GM23338 (cell line): ENCODE data around the gene SIMC1. TPM values are rescaled to one million over a fixed set of nuclear protein-coding genes. Genes with fewer than 3 reads are reported as not detected.
A peak's percentile ranks its signal among the peaks of the same experiment; 100 is the strongest.

Experiments used
- ATAC-seq: fragments of 200-7000 bp; cut with Tn5 transposase; 3 replicates; pipeline ENCODE4 v1.9.1; 2020
- DNase-seq: peaks from one replicate; pipeline ENCODE4 v3.0.0-alpha.2; 2015; ENCODE audit warnings: low spot score
- H2AFZ ChIP-seq: fragments of 200-600 bp; sonication (generic); 2 replicates; pipeline ENCODE4 v1.8.0; 2016; ENCODE audit warnings: antibody characterized with exemption, mild to moderate bottlenecking, moderate library complexity
- H3F3A ChIP-seq: fragments of 200-600 bp; sonication (generic); replicated peaks from 2 replicates; pipeline ENCODE4 v1.8.0; 2017; ENCODE audit warnings: antibody characterized with exemption, mixed run types, low read depth
- H3K27ac ChIP-seq: fragments of 200-600 bp; sonication (generic); 2 replicates; pipeline ENCODE4 v1.6.1; 2016; ENCODE audit warnings: low read depth
- H3K27me3 ChIP-seq: fragments of 200-600 bp; sonication (generic); 2 replicates; pipeline ENCODE4 v1.8.0; 2016; ENCODE audit warnings: mild to moderate bottlenecking, mixed run types, moderate library complexity; ENCODE audit not compliant: insufficient read depth
- H3K36me3 ChIP-seq: fragments of 200-600 bp; sonication (generic); 2 replicates; pipeline ENCODE4 v1.8.0; 2016; ENCODE audit warnings: mild to moderate bottlenecking; ENCODE audit not compliant: insufficient read depth
- H3K4me1 ChIP-seq: fragments of 200-600 bp; sonication (generic); 2 replicates; pipeline ENCODE4 v1.8.0; 2016; ENCODE audit warnings: mild to moderate bottlenecking, moderate library complexity; ENCODE audit not compliant: insufficient read depth
- H3K4me2 ChIP-seq: fragments of 200-600 bp; sonication (generic); 2 replicates; pipeline ENCODE4 v1.7.1; 2017; ENCODE audit warnings: mixed run types
- H3K4me3 ChIP-seq: fragments of 200-600 bp; sonication (generic); 2 replicates; pipeline ENCODE4 v1.6.1; 2016; ENCODE audit warnings: mixed run types
- H3K79me2 ChIP-seq: fragments of 200-600 bp; sonication (generic); replicated peaks from 2 replicates; pipeline ENCODE4 v1.8.0; 2017; ENCODE audit warnings: mild to moderate bottlenecking; ENCODE audit not compliant: insufficient read depth
- H3K9me2 ChIP-seq: fragments of 200-600 bp; sonication (generic); 2 replicates; pipeline ENCODE4 v1.8.0; 2017; ENCODE audit not compliant: insufficient read depth
- H4K20me1 ChIP-seq: fragments of 200-600 bp; sonication (generic); replicated peaks from 2 replicates; pipeline ENCODE4 v1.8.0; 2017; ENCODE audit warnings: mild to moderate bottlenecking; ENCODE audit not compliant: insufficient read depth
- H3K27ac Mint-ChIP-seq: 2 replicates; pipeline ENCODE4 v1.8.0; 2020; ENCODE audit warnings: inconsistent platforms, mild to moderate bottlenecking, moderate library complexity, mixed read lengths
- H3K27me3 Mint-ChIP-seq: 3 replicates; pipeline ENCODE4 v1.8.0; 2022; ENCODE audit warnings: low read depth, mild to moderate bottlenecking, moderate library complexity, mixed read lengths, inconsistent platforms; ENCODE audit not compliant: insufficient read depth, poor library complexity
- H3K36me3 Mint-ChIP-seq: 3 replicates; pipeline ENCODE4 v1.8.0; 2021; ENCODE audit warnings: low read depth, mild to moderate bottlenecking, inconsistent platforms, moderate library complexity, mixed read lengths
- H3K4me1 Mint-ChIP-seq: 3 replicates; pipeline ENCODE4 v1.8.0; 2020; ENCODE audit warnings: mild to moderate bottlenecking, inconsistent platforms, mixed read lengths
- H3K4me3 Mint-ChIP-seq: 3 replicates; pipeline ENCODE4 v1.8.0; 2021; ENCODE audit warnings: moderate library complexity, mild to moderate bottlenecking, inconsistent platforms, mixed read lengths
- H3K9me3 Mint-ChIP-seq: 3 replicates; pipeline ENCODE4 v1.8.0; 2020; ENCODE audit warnings: moderate library complexity, mild to moderate bottlenecking, inconsistent platforms, mixed read lengths
- CREB1 ChIP-seq: fragments of 250-450 bp; sonication (Bioruptor Pico); IDR thresholded peaks from 2 replicates; pipeline ENCODE4 v1.5.0; 2020; ENCODE audit warnings: low read depth, mild to moderate bottlenecking, moderate library complexity
- CTCF ChIP-seq, 2 experiments: fragments of 200-600 bp in 1 of 2; sonication (generic) in 1 of 2; conservative IDR thresholded peaks; 2 replicates each; pipeline versions ENCODE4 v1.5.1 to v1.6.1; 2016 to 2017; ENCODE audit warnings: antibody characterized with exemption in 2 of 2, low read depth in 2 of 2, mild to moderate bottlenecking in 2 of 2, moderate library complexity in 1 of 2
- ETS1 ChIP-seq: IDR thresholded peaks from 2 replicates; pipeline ENCODE4 v1.6.1; 2016; ENCODE audit warnings: antibody characterized with exemption
- EZH2 ChIP-seq: fragments of 200-600 bp; sonication (generic); IDR thresholded peaks from one replicate; pipeline ENCODE4 v1.8.0; 2017; ENCODE audit warnings: antibody characterized with exemption, mild to moderate bottlenecking, low read depth; ENCODE audit not compliant: unreplicated experiment
- EZH2phosphoT487 ChIP-seq: fragments of 200-600 bp; sonication (generic); IDR thresholded peaks from one replicate; pipeline ENCODE4 v1.8.1; 2018; ENCODE audit warnings: antibody characterized with exemption; ENCODE audit not compliant: unreplicated experiment
- JUNB ChIP-seq: IDR thresholded peaks from one replicate; pipeline ENCODE4 v1.6.1; 2016; ENCODE audit warnings: antibody characterized with exemption; ENCODE audit not compliant: unreplicated experiment
- NANOG ChIP-seq: IDR thresholded peaks from 2 replicates; pipeline ENCODE4 v1.6.1; 2016; ENCODE audit warnings: antibody characterized with exemption, borderline replicate concordance
- POLR2AphosphoS5 ChIP-seq: IDR thresholded peaks from 2 replicates; pipeline ENCODE4 v1.6.1; 2016; ENCODE audit warnings: antibody characterized with exemption, low read depth
- STAT1 ChIP-seq: IDR thresholded peaks from one replicate; pipeline ENCODE4 v1.6.1; 2016; ENCODE audit warnings: antibody characterized with exemption; ENCODE audit not compliant: unreplicated experiment
- ZNF114 ChIP-seq: fragments of 250-450 bp; sonication (Bioruptor Pico); IDR thresholded peaks from 2 replicates; pipeline ENCODE4 v1.5.0; 2020; ENCODE audit warnings: mild to moderate bottlenecking, moderate library complexity
- ZNF331 ChIP-seq: fragments of 250-450 bp; sonication (Bioruptor Pico); IDR thresholded peaks from 2 replicates; pipeline ENCODE4 v1.5.0; 2020; ENCODE audit warnings: low read depth, mild to moderate bottlenecking, moderate library complexity
- ZNF462 ChIP-seq: fragments of 250-450 bp; sonication (Bioruptor Pico); IDR thresholded peaks from 2 replicates; pipeline ENCODE4 v1.5.0; 2020; ENCODE audit warnings: mild to moderate bottlenecking, moderate library complexity
- polyA plus RNA-seq: library from polyadenylated mRNA; unstranded; fragments of >200 nt; fragmentation: Nextera tagmentation; extraction: Ambion mirVana; gene quantifications from 2 replicates; pipeline ENCODE4 v1.2.1, GENCODE V29; 2016
- total RNA-seq: library from RNA; depleted of rRNA; stranded (reverse); fragments of >200 nt; shearing (Covaris generic); gene quantifications from 2 replicates; pipeline ENCODE4 v1.2.3, GENCODE V29; 2014
- TF ChIP-seq, protein P1 (sequence below): IDR thresholded peaks from one replicate; pipeline ENCODE4 v1.6.1; 2018; ENCODE audit warnings: antibody characterized with exemption; ENCODE audit not compliant: unreplicated experiment

Gene SIMC1
- total and polyA plus RNA-seq, 2 experiments from 2014 or later, result 9.4 to 14.6 TPM

DNA sequence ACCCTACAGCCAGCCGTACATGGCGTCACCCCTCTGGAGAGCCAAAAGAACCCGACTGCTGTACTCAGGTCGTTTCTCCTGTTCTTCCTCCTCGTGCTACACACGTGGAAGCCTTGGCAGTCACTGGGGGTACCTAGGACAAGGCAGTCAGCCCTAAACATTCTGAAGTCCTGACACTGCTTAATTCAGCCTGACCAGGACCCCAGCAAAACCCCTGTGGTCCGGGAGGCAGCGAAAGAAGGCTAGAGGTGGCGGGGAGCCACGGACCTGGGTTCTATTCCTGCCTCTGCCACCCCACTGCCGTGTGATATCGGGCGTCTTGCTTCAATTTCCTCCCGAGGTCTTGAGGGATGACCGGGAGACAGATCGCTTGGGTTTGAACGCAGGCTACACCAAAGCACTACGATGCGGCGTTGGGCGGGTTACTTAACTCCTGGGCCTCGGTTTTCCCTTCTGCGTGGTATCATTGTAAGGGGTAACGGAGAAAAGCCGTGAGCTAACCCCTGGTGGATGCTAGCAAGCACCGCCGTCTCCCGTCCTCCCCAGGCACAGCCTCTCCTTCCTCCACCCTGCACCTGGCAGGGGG is 126.6 kb downstream of the SIMC1 start:
- no peak; the same call in 2 of the 3 replicates for ATAC-seq
- Histone ChIP-seq H3K79me2 (peaks cover 13% of the 10 kb centered on the region), H3K27ac (no peak overlapping the region), H2AFZ (peak overlapping the region; percentile 89), H3K9me2 (no peaks in the 10 kb centered on the region), H3K36me3 (no peaks in the 10 kb centered on the region), H3K4me2 (peak overlapping the region; percentile 88), H4K20me1 (peaks cover 4% of the 10 kb centered on the region), H3K4me1 (peaks cover 3% of the 10 kb centered on the region; the same call in 1 of the 2 replicates), H3F3A (no peaks in the 10 kb centered on the region), H3K4me3 (peak overlapping the region; percentile 83), H3K27me3 (peaks cover 57% of the 10 kb centered on the region)
- Mint-ChIP-seq H3K9me3 (no peaks in the 10 kb centered on the region), H3K4me3 (peak overlapping the region; percentile 64), H3K27me3 (peaks cover 44% of the 10 kb centered on the region), H3K27ac (no peak overlapping the region), H3K4me1 (peaks cover 4% of the 10 kb centered on the region), H3K36me3 (peaks cover 15% of the 10 kb centered on the region)
- DNase-seq, result peak; percentile 50
- TF ChIP-seq ZNF331 (CRISPR knock-in tag), result no peak
- no peak for TF ChIP-seq CTCF (conservative IDR thresholded peaks at IDR 0.05; ENCODE audit: low read depth in 2 of 2)
- TF ChIP-seq EZH2phosphoT487, result no peak
- no peak for TF ChIP-seq NANOG
- TF ChIP-seq, protein P1, sequence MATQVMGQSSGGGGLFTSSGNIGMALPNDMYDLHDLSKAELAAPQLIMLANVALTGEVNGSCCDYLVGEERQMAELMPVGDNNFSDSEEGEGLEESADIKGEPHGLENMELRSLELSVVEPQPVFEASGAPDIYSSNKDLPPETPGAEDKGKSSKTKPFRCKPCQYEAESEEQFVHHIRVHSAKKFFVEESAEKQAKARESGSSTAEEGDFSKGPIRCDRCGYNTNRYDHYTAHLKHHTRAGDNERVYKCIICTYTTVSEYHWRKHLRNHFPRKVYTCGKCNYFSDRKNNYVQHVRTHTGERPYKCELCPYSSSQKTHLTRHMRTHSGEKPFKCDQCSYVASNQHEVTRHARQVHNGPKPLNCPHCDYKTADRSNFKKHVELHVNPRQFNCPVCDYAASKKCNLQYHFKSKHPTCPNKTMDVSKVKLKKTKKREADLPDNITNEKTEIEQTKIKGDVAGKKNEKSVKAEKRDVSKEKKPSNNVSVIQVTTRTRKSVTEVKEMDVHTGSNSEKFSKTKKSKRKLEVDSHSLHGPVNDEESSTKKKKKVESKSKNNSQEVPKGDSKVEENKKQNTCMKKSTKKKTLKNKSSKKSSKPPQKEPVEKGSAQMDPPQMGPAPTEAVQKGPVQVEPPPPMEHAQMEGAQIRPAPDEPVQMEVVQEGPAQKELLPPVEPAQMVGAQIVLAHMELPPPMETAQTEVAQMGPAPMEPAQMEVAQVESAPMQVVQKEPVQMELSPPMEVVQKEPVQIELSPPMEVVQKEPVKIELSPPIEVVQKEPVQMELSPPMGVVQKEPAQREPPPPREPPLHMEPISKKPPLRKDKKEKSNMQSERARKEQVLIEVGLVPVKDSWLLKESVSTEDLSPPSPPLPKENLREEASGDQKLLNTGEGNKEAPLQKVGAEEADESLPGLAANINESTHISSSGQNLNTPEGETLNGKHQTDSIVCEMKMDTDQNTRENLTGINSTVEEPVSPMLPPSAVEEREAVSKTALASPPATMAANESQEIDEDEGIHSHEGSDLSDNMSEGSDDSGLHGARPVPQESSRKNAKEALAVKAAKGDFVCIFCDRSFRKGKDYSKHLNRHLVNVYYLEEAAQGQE, result no peak
- TF ChIP-seq POLR2AphosphoS5, result no peak
- no peak for TF ChIP-seq JUNB
- no peak for TF ChIP-seq EZH2
- no peak for TF ChIP-seq STAT1
- TF ChIP-seq ZNF462 (CRISPR knock-in tag), result no peak
- no peak for TF ChIP-seq CREB1 (CRISPR knock-in tag)
- no peak for TF ChIP-seq ETS1
- no peak for TF ChIP-seq ZNF114 (CRISPR knock-in tag)
